HuH-7.5 (cell line): ENCODE data around the gene PTRH1.

Experiments used
- DNase-seq: peaks from one replicate; pipeline ENCODE4 v3.0.0; 2011; ENCODE audit warnings: low spot score

PTRH1 gene

GRCh38 chr9:127741831-127742434 lies 26.5 kb upstream of the PTRH1 start:
- DNase-seq = peak; percentile 91

- DNase-seq = no peak
Measured at GRCh38 chr9:127739614-127740330, 24.3 kb upstream of the PTRH1 start.

GRCh38 chr9:127738666-127739065 lies 23.2 kb upstream of the PTRH1 start:
- no peak for DNase-seq

GRCh38 chr9:127735530-127736185 lies 20.2 kb upstream of the PTRH1 start:
- DNase-seq = no peak

GRCh38 chr9:127734747-127735529 lies 19.5 kb upstream of the PTRH1 start, which contains the start of gene TOR2A:
TOR2A (minus strand) TSS chr9:127735294; CDS start chr9:127735270, 24 bp downstream.
- peak; percentile 95 for DNase-seq

GRCh38 chr9:127734247-127734746 lies 18.8 kb upstream of the PTRH1 start:
- no peak for DNase-seq

- no peak for DNase-seq
Measured at GRCh38 chr9:127733614-127734013, 18.2 kb upstream of the PTRH1 start.

GRCh38 chr9:127732444-127732843 lies 17.0 kb upstream of the PTRH1 start:
- no peak for DNase-seq

GRCh38 chr9:127731938-127732337 lies 16.5 kb upstream of the PTRH1 start:
- DNase-seq = no peak

- no peak for DNase-seq
Measured at GRCh38 chr9:127730799-127731410, 15.4 kb upstream of the PTRH1 start.

GRCh38 chr9:127730262-127730661 lies 14.8 kb upstream of the PTRH1 start:
- no peak for DNase-seq

- no peak for DNase-seq
Measured at GRCh38 chr9:127729522-127730256, 14.2 kb upstream of the PTRH1 start.

GRCh38 chr9:127728808-127729207 lies 13.3 kb upstream of the PTRH1 start:
- DNase-seq = no peak

- DNase-seq = no peak
Measured at GRCh38 chr9:127726871-127727270, 11.4 kb upstream of the PTRH1 start.

- DNase-seq = no peak
Measured at GRCh38 chr9:127724012-127724411, 8.5 kb upstream of the PTRH1 start.

GRCh38 chr9:127723444-127723843 lies 8.0 kb upstream of the PTRH1 start:
- no peak for DNase-seq

GRCh38 chr9:127723013-127723412 lies 7.5 kb upstream of the PTRH1 start:
- no peak for DNase-seq

- no peak for DNase-seq
Measured at GRCh38 chr9:127722055-127722745, 6.7 kb upstream of the PTRH1 start.

- no peak for DNase-seq
Measured at GRCh38 chr9:127721391-127721821, 5.9 kb upstream of the PTRH1 start.

GRCh38 chr9:127720865-127721227 lies 5.4 kb upstream of the PTRH1 start:
- DNase-seq = no peak
